Activated naive CD4-positive, alpha-beta T cell treated with anti-CD3 and anti-CD28 coated beads, Interleukin-2, amount 10 ng/mL, durations not matched to agents 7 days and 5 days (primary cell): Measurements from ENCODE around the gene CST7.

Source experiments
- CTCF ChIA-PET: fragments of 350-600 bp; sonication (Branson Sonifier 250); formaldehyde crosslinking; loops from one replicate; lab custom pipeline; 2021; ENCODE audit warnings: antibody characterized with exemption; lab: Charles Lee
- DNase-seq: peaks from one replicate; pipeline ENCODE4 v3.0.0-alpha.2; 2020
- H3K27ac Mint-ChIP-seq: one replicate; pipeline ENCODE4 v1.8.0; 2021; ENCODE audit warnings: mild to moderate bottlenecking, moderate library complexity, mixed read lengths
- H3K27me3 Mint-ChIP-seq: one replicate; pipeline ENCODE4 v1.8.0; 2021; ENCODE audit warnings: mild to moderate bottlenecking, mixed read lengths
- H3K36me3 Mint-ChIP-seq: one replicate; pipeline ENCODE4 v1.8.0; 2021; ENCODE audit warnings: mixed read lengths
- H3K4me1 Mint-ChIP-seq: one replicate; pipeline ENCODE4 v1.8.0; 2021; ENCODE audit warnings: mixed read lengths
- H3K4me3 Mint-ChIP-seq: one replicate; pipeline ENCODE4 v1.8.0; 2021; ENCODE audit warnings: mild to moderate bottlenecking, moderate library complexity, mixed read lengths
- H3K9me3 Mint-ChIP-seq: one replicate; pipeline ENCODE4 v1.8.0; 2021; ENCODE audit warnings: mixed read lengths

The CST7 gene

GRCh38 chr20:24958506-24959385, 9.7 kb downstream of the CST7 start:
- no peaks in the 10 kb centered on the region for H3K27me3 Mint-ChIP-seq
- peaks cover 50% of the 10 kb centered on the region for H3K36me3 Mint-ChIP-seq
- H3K4me3 Mint-ChIP-seq = no peak overlapping the region
- DNase-seq = no peak
- peak overlapping the region; percentile 24 for H3K27ac Mint-ChIP-seq
- peaks cover 28% of the 10 kb centered on the region for H3K4me1 Mint-ChIP-seq
- CTCF ChIA-PET = interaction anchor here (4.2 kb wide), 1 partner anchor 28 kb away, joined by 18 read pairs; no protein-coding TSS in a partner anchor
- H3K9me3 Mint-ChIP-seq = no peaks in the 10 kb centered on the region

GRCh38 chr20:24959591-24960301, 10.7 kb downstream of the CST7 start:
- H3K4me1 Mint-ChIP-seq = peaks cover 19% of the 10 kb centered on the region
- H3K27me3 Mint-ChIP-seq = no peaks in the 10 kb centered on the region
- no peak overlapping the region for H3K4me3 Mint-ChIP-seq
- CTCF ChIA-PET = interaction anchor here (4.2 kb wide), 1 partner anchor 29 kb away, joined by 18 read pairs; no protein-coding TSS in a partner anchor
- DNase-seq = no peak
- peaks cover 45% of the 10 kb centered on the region for H3K36me3 Mint-ChIP-seq
- no peak overlapping the region for H3K27ac Mint-ChIP-seq
- H3K9me3 Mint-ChIP-seq = no peaks in the 10 kb centered on the region

GRCh38 chr20:24960302-24960801, 11.3 kb downstream of the CST7 start:
- CTCF ChIA-PET = interaction anchor here (4.2 kb wide), 1 partner anchor 29 kb away, joined by 18 read pairs; no protein-coding TSS in a partner anchor
- Mint-ChIP-seq H3K36me3 (peaks cover 47% of the 10 kb centered on the region), H3K4me1 (peaks cover 13% of the 10 kb centered on the region), H3K9me3 (no peaks in the 10 kb centered on the region), H3K27ac (peak overlapping the region; percentile 42), H3K4me3 (no peak overlapping the region), H3K27me3 (no peaks in the 10 kb centered on the region)
- no peak for DNase-seq

GRCh38 chr20:24960861-24961260, 11.8 kb downstream of the CST7 start:
- no peak overlapping the region for H3K4me3 Mint-ChIP-seq
- H3K27ac Mint-ChIP-seq = peak overlapping the region; percentile 42
- CTCF ChIA-PET = interaction anchor here (4.2 kb wide), 1 partner anchor 30 kb away, joined by 18 read pairs; no protein-coding TSS in a partner anchor

GRCh38 chr20:24961384-24962181, 12.5 kb downstream of the CST7 start:
- CTCF ChIA-PET = interaction anchor here (4.2 kb wide), 1 partner anchor 31 kb away, joined by 18 read pairs; no protein-coding TSS in a partner anchor
- Mint-ChIP-seq H3K4me1 (peaks cover 2% of the 10 kb centered on the region), H3K27me3 (no peaks in the 10 kb centered on the region), H3K4me3 (no peak overlapping the region), H3K36me3 (peaks cover 49% of the 10 kb centered on the region), H3K27ac (peak overlapping the region; percentile 58), H3K9me3 (no peaks in the 10 kb centered on the region)
- DNase-seq = no peak

More at GRCh38 chr20:24960861-24961260, 11.8 kb downstream of the CST7 start:
- Mint-ChIP-seq H3K9me3 (no peaks in the 10 kb centered on the region), H3K4me1 (peaks cover 8% of the 10 kb centered on the region), H3K27me3 (no peaks in the 10 kb centered on the region), H3K36me3 (peaks cover 46% of the 10 kb centered on the region)
- no peak for DNase-seq

GRCh38 chr20:24962182-24962492, 13.1 kb downstream of the CST7 start:
- no peak for DNase-seq
- no peaks in the 10 kb centered on the region for H3K27me3 Mint-ChIP-seq
- peaks cover 2% of the 10 kb centered on the region for H3K4me1 Mint-ChIP-seq
- no peaks in the 10 kb centered on the region for H3K9me3 Mint-ChIP-seq
- H3K36me3 Mint-ChIP-seq = peaks cover 49% of the 10 kb centered on the region
- H3K27ac Mint-ChIP-seq = no peak overlapping the region
- no peak overlapping the region for H3K4me3 Mint-ChIP-seq
- CTCF ChIA-PET = interaction anchor here (4.2 kb wide), 1 partner anchor 31 kb away, joined by 18 read pairs; no protein-coding TSS in a partner anchor

GRCh38 chr20:24962510-24962909, 13.4 kb downstream of the CST7 start:
- H3K4me3 Mint-ChIP-seq = no peak overlapping the region
- H3K9me3 Mint-ChIP-seq = no peaks in the 10 kb centered on the region
- peaks cover 2% of the 10 kb centered on the region for H3K4me1 Mint-ChIP-seq
- CTCF ChIA-PET = interaction anchor here (4.2 kb wide), 1 partner anchor 32 kb away, joined by 18 read pairs; no protein-coding TSS in a partner anchor
- H3K36me3 Mint-ChIP-seq = peaks cover 53% of the 10 kb centered on the region
- no peak overlapping the region for H3K27ac Mint-ChIP-seq
- no peaks in the 10 kb centered on the region for H3K27me3 Mint-ChIP-seq
- DNase-seq = no peak

- Mint-ChIP-seq H3K4me1 (peaks cover 2% of the 10 kb centered on the region), H3K36me3 (peaks cover 57% of the 10 kb centered on the region), H3K27me3 (no peaks in the 10 kb centered on the region), H3K27ac (no peak overlapping the region), H3K9me3 (no peaks in the 10 kb centered on the region), H3K4me3 (no peak overlapping the region)
- CTCF ChIA-PET = interaction anchor here (1.1 kb wide), 1 partner anchor 93 kb away, joined by 3 read pairs; no protein-coding TSS in a partner anchor
- DNase-seq = no peak
These were observed 14.8 kb downstream of the CST7 start for GRCh38 chr20:24963672-24964505.

- no peak overlapping the region for H3K4me3 Mint-ChIP-seq
- peaks cover 60% of the 10 kb centered on the region for H3K36me3 Mint-ChIP-seq
- no peaks in the 10 kb centered on the region for H3K27me3 Mint-ChIP-seq
- H3K4me1 Mint-ChIP-seq = peaks cover 2% of the 10 kb centered on the region
- no peak for DNase-seq
- H3K9me3 Mint-ChIP-seq = no peaks in the 10 kb centered on the region
- H3K27ac Mint-ChIP-seq = peak overlapping the region; percentile 43
- CTCF ChIA-PET = interaction anchor here (1.1 kb wide), 1 partner anchor 92 kb away, joined by 3 read pairs; no protein-coding TSS in a partner anchor
These were observed 15.4 kb downstream of the CST7 start for GRCh38 chr20:24964506-24964840.

GRCh38 chr20:24965065-24965919, 16.2 kb downstream of the CST7 start:
- H3K27ac Mint-ChIP-seq = peak overlapping the region; percentile 43
- no peak for DNase-seq
- CTCF ChIA-PET = interaction anchor here (1.1 kb wide), 1 partner anchor 92 kb away, joined by 3 read pairs; no protein-coding TSS in a partner anchor

GRCh38 chr20:24966317-24967012, 17.4 kb downstream of the CST7 start:
- CTCF ChIA-PET = interaction anchor here (1.1 kb wide), 1 partner anchor 24 kb away, joined by 3 read pairs; no protein-coding TSS in a partner anchor
- Mint-ChIP-seq H3K4me3 (no peak overlapping the region), H3K27me3 (no peaks in the 10 kb centered on the region), H3K4me1 (no peaks in the 10 kb centered on the region), H3K9me3 (no peaks in the 10 kb centered on the region), H3K36me3 (peaks cover 61% of the 10 kb centered on the region), H3K27ac (no peak overlapping the region)
- no peak for DNase-seq

More at GRCh38 chr20:24965065-24965919, 16.2 kb downstream of the CST7 start:
- Mint-ChIP-seq H3K4me3 (no peak overlapping the region), H3K27me3 (no peaks in the 10 kb centered on the region), H3K4me1 (peaks cover 2% of the 10 kb centered on the region), H3K36me3 (peaks cover 62% of the 10 kb centered on the region), H3K9me3 (no peaks in the 10 kb centered on the region)
